ENCODE data around the gene M1AP.

DNA sequence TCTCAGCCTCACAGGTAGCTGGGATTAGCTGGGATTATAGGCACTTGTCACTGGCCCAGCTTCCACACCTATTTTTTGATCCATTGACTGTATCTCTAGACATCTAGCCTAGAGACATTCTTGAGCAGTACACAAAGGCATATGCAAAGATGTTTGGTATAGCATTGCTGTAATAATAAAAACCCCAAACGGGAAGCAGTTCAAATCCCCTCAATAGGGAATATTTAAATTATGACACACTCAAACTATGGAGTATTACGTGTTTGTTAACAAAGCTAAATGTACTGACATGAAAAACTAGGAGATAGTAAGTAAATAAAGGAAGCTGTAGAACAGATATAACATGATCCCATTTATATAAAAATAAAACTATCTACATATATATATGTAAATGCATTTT, 65.9 kb downstream of the M1AP start:
- TF ChIP-seq, protein P1, sequence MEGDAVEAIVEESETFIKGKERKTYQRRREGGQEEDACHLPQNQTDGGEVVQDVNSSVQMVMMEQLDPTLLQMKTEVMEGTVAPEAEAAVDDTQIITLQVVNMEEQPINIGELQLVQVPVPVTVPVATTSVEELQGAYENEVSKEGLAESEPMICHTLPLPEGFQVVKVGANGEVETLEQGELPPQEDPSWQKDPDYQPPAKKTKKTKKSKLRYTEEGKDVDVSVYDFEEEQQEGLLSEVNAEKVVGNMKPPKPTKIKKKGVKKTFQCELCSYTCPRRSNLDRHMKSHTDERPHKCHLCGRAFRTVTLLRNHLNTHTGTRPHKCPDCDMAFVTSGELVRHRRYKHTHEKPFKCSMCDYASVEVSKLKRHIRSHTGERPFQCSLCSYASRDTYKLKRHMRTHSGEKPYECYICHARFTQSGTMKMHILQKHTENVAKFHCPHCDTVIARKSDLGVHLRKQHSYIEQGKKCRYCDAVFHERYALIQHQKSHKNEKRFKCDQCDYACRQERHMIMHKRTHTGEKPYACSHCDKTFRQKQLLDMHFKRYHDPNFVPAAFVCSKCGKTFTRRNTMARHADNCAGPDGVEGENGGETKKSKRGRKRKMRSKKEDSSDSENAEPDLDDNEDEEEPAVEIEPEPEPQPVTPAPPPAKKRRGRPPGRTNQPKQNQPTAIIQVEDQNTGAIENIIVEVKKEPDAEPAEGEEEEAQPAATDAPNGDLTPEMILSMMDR (IDR thresholded peaks at IDR 0.05) = no peak
- no peak for TF ChIP-seq POLR2A (IDR thresholded peaks at IDR 0.05)

Measured in heart left ventricle (tissue), 13 donors.